Gastrocnemius medialis (tissue), 4 donors: ENCODE results near the gene GAMT. TPM values are rescaled to one million over a fixed set of nuclear protein-coding genes. Genes with fewer than 3 reads are reported as not detected.

ENCODE experiments used
- ATAC-seq, 2 donors: fragments of 150-250 bp; one replicate each; pipeline ENCODE4 v1.9.1; 2016
- DNase-seq, 2 donors: peaks; one replicate each; pipeline ENCODE4 v3.0.0-alpha.2; 2019
- H3K27ac ChIP-seq, 4 donors: fragments of 200-600 bp; sonication (generic); 1 replicate in 1 of 4; 2 replicates in 3 of 4; pipeline ENCODE4 v1.5.1; 2016 to 2018; ENCODE audit warnings: mild to moderate bottlenecking in 2 of 4, moderate library complexity in 1 of 4
- H3K27me3 ChIP-seq, 3 donors: fragments of 200-600 bp; sonication (generic) in 2 of 3; 1 replicate in 1 of 3; 2 replicates in 2 of 3; pipeline versions ENCODE4 v1.5.1 to v1.6.0; 2016 to 2019; ENCODE audit warnings: mild to moderate bottlenecking in 1 of 3, moderate library complexity in 1 of 3
- H3K36me3 ChIP-seq, 2 donors: fragments of 200-600 bp; sonication (generic) in 1 of 2; one replicate each; pipeline ENCODE4 v1.5.1; 2017 to 2018
- H3K4me1 ChIP-seq, 2 donors: fragments of 200-600 bp; sonication (generic) in 1 of 2; one replicate each; pipeline ENCODE4 v1.5.1; 2016 to 2017; ENCODE audit warnings: mild to moderate bottlenecking in 2 of 2
- H3K4me3 ChIP-seq, 4 donors: fragments of 200-600 bp; sonication (generic) in 3 of 4; 1 replicate in 1 of 4; 2 replicates in 3 of 4; pipeline ENCODE4 v1.5.1; 2016 to 2019; ENCODE audit warnings: mild to moderate bottlenecking in 2 of 4
- H3K9me3 ChIP-seq, 3 donors: fragments of 200-600 bp; sonication (generic) in 2 of 3; 1 replicate in 1 of 3; 2 replicates in 2 of 3; pipeline ENCODE4 v1.5.1; 2016 to 2019
- CTCF ChIP-seq, 5 experiments: fragments of 450-650 bp in 3 of 5; fragments of 200-600 bp in 2 of 5; sonication (generic) in 2 of 5; IDR thresholded peaks in 4 of 5; conservative IDR thresholded peaks in 1 of 5; 1 replicate in 4 of 5; 2 replicates in 1 of 5; pipeline ENCODE4 v1.5.1; 2016 to 2019; ENCODE audit warnings: antibody characterized with exemption in 5 of 5, mild to moderate bottlenecking in 3 of 5, moderate library complexity in 3 of 5
- POLR2A ChIP-seq, 2 donors: fragments of 450-650 bp; IDR thresholded peaks; one replicate each; pipeline ENCODE4 v1.6.1; 2017; ENCODE audit warnings: antibody characterized with exemption in 2 of 2, mild to moderate bottlenecking in 2 of 2, moderate library complexity in 2 of 2
- in situ Hi-C, 4 donors: fragments of 200-750 bp; cut with MboI; loops; one replicate each; pipeline versions ENCODE4 v1.15.0 to v1.8.0; 2017; ENCODE audit warnings: low sequenced_read_pairs in 4 of 4
- intact Hi-C: fragments of 100-400 bp; cut with DNase I; formaldehyde crosslinking; loops from one replicate; pipeline ENCODE4 v1.15.1; 2023; ENCODE audit warnings: low total_unique reads
- total RNA-seq, 4 donors: library from RNA; depleted of rRNA; stranded (reverse); fragments of >200 nt; gene quantifications; one replicate each; pipeline versions ENCODE4 v1.1.0 to v1.2.3, GENCODE V29; 2016

Gene GAMT
- total RNA-seq, 4 donors from 2014 or later: 269 to 421 (median 373) TPM

GRCh38 chr19:1387684-1388636 lies 13.4 kb downstream of the GAMT start:
- peak in 1 of 2 donors; percentile 10 for ATAC-seq
- in situ Hi-C loops: no loop called here
- Histone ChIP-seq H3K27ac (peak overlapping the region; percentile 52 to 96 (median 93)), H3K27me3 (no peaks in the 10 kb centered on the region), H3K9me3 (no peaks in the 10 kb centered on the region), H3K36me3 (peaks cover 0 to 40% of the 10 kb centered on the region in 2 donors), H3K4me1 (peaks cover 35 to 41% of the 10 kb centered on the region in 2 donors), H3K4me3 (no peak overlapping the region)
- intact Hi-C loops: loop anchor here (10.0 kb wide), 1 partner anchor 477 kb away; the partner anchor contains the start of gene KLF16
- TF ChIP-seq CTCF (IDR thresholded peaks at IDR 0.05 in 4 of 5, conservative IDR thresholded peaks at IDR 0.05 in 1 of 5): no peak
- no peak for TF ChIP-seq POLR2A (IDR thresholded peaks at IDR 0.05)
- peak; percentile 53 to 75 for DNase-seq

- Histone ChIP-seq H3K36me3 (peaks cover 0 to 31% of the 10 kb centered on the region in 2 donors), H3K4me1 (peaks cover 36 to 42% of the 10 kb centered on the region in 2 donors), H3K4me3 (no peak overlapping the region), H3K9me3 (no peaks in the 10 kb centered on the region), H3K27me3 (no peaks in the 10 kb centered on the region), H3K27ac (peak overlapping the region; percentile 42 to 96 (median 93))
- no peak for TF ChIP-seq CTCF (IDR thresholded peaks at IDR 0.05 in 4 of 5, conservative IDR thresholded peaks at IDR 0.05 in 1 of 5)
- TF ChIP-seq POLR2A (IDR thresholded peaks at IDR 0.05): no peak
- DNase-seq (no peak), ATAC-seq (no peak)
- intact Hi-C loops (loop anchor here (10.0 kb wide), 1 partner anchor 478 kb away; the partner anchor contains the start of gene KLF16), in situ Hi-C loops (no loop called here)
These were observed 14.2 kb downstream of the GAMT start for GRCh38 chr19:1386945-1387683.

GRCh38 chr19:1385816-1386215 lies 15.5 kb downstream of the GAMT start:
- no peaks in the 10 kb centered on the region for H3K9me3 ChIP-seq
- H3K36me3 ChIP-seq: peaks cover 0 to 19% of the 10 kb centered on the region in 2 donors
- peaks cover 45 to 50% of the 10 kb centered on the region in 2 donors for H3K4me1 ChIP-seq
- intact Hi-C loops: loop anchor here (10.0 kb wide), 1 partner anchor 479 kb away; the partner anchor contains the start of gene KLF16
- TF ChIP-seq POLR2A (IDR thresholded peaks at IDR 0.05) (no peak), CTCF (IDR thresholded peaks at IDR 0.05 in 4 of 5, conservative IDR thresholded peaks at IDR 0.05 in 1 of 5) (no peak)
- no peaks in the 10 kb centered on the region for H3K27me3 ChIP-seq
- H3K4me3 ChIP-seq: peak overlapping the region in 1 of 4 donors; percentile 19
- ATAC-seq (peak in 1 of 2 donors; percentile 16), DNase-seq (peak in 1 of 2 donors; percentile 70)
- in situ Hi-C loops: no loop called here
- peak overlapping the region; percentile 93 to 96 (median 94) for H3K27ac ChIP-seq

GRCh38 chr19:1384478-1385110 lies 16.7 kb downstream of the GAMT start:
- Histone ChIP-seq H3K4me3 (peak overlapping the region; percentile 83 to 91 (median 85)), H3K36me3 (peaks cover 0 to 12% of the 10 kb centered on the region in 2 donors), H3K27me3 (no peaks in the 10 kb centered on the region), H3K27ac (peak overlapping the region; percentile 93 to 96 (median 94)), H3K4me1 (peaks cover 45 to 50% of the 10 kb centered on the region in 2 donors), H3K9me3 (no peaks in the 10 kb centered on the region)
- intact Hi-C loops (loop anchor here (10.0 kb wide), 1 partner anchor 480 kb away; the partner anchor contains the start of gene KLF16), in situ Hi-C loops (no loop called here)
- DNase-seq: no peak
- ATAC-seq: no peak
- TF ChIP-seq POLR2A (IDR thresholded peaks at IDR 0.05): no peak
- TF ChIP-seq CTCF (IDR thresholded peaks at IDR 0.05 in 4 of 5, conservative IDR thresholded peaks at IDR 0.05 in 1 of 5): no peak
